ENCODE data around the gene RAB6A. TPM values are rescaled to one million over a fixed set of nuclear protein-coding genes. Genes with fewer than 3 reads are reported as not detected.
"Not testable (repeated sequence)": the region's sequence is repeated elsewhere in the genome, so short reads cannot be mapped to it uniquely, and the experiment has no call there.

Gene RAB6A
- total RNA-seq, 4 donors from 2014 or later = 183 to 254 (median 234) TPM

DNA sequence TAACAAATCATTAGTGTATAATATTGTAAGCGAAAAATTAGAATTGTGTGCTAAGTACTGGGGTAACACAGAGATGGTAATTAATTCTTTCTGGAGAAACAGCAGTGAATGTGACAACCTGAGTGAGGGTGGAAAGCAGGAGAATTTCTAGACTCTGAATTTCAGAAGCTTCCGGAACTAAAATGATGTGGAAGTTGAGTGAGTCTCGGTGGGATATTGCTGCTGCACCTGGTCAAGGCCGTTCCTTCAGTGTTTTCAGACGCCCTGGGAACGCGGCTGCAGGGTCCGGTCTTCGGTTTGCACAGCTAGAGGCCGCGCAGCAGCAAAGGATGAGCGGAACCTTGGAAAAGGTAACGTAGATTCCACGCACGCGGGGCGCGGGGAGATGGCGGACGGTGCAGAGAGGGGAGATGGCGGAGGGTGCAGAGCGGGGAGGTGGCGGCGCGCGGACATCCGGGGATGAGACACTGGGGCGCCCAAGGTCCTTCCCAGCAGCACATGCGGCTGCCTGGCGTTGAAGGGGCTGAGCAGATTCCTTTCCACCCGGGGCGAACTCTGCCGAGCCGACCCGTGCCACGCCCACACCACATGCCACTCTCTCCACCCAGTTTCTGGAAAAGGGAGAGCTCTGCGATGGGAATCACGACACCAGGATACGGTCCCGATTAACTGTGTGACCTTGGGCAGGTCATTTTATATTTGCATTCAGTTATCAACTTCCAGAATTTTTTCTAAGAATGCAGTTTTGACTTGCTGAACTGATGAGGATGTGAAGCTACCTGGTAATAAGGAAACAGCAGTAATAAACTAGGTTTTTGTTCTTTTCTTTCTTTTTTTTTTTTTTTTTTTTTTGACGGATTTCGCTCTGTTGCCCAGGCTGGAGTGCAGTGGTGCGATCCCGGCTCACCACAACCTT is 27.0 kb upstream of the RAB6A start, which contains the start of gene MRPL48:
Gene MRPL48 (plus strand): TSS at position 232 of the 916 bp plus-strand sequence. CDS start 98 bp downstream, at position 330.
- Histone ChIP-seq H3K27me3 (no peaks in the 10 kb centered on the region), H3K27ac (peak within 1 kb of the TSS; percentile 59 to 88 (median 76)), H3K9me3 (no peaks in the 10 kb centered on the region), H3K4me3 (peak within 1 kb of the TSS; percentile 62 to 95 (median 74)), H3K4me1 (peaks cover 0 to 26% (median 14%) of the 10 kb centered on the region in 4 donors), H3K36me3 (no peaks in the 10 kb centered on the region)
- 6% methylated on average over 44 of the region's 44 CpGs for WGBS, 2 donors
- TF ChIP-seq EP300 (IDR thresholded peaks at IDR 0.05) (peak; percentile 35 to 86), POLR2A (IDR thresholded peaks at IDR 0.05) (no peak), CTCF (IDR thresholded peaks at IDR 0.05) (peak in 2 of 5 experiments; percentile 22 to 52)
- peak; percentile 70 to 74 for DNase-seq (ENCODE audit: low spot score in 2 of 2)

GRCh38 chr11:73787051-73787642 is 26.3 kb upstream of the RAB6A start:
- H3K4me3 ChIP-seq = peak overlapping the region; percentile 62 to 95 (median 74)
- DNase-seq (ENCODE audit: low spot score in 2 of 2) = no peak
- H3K27ac ChIP-seq = peak overlapping the region; percentile 59 to 88 (median 76)

GRCh38 chr11:73785467-73785866 is 24.6 kb upstream of the RAB6A start:
- H3K27ac ChIP-seq; DNase-seq (ENCODE audit: low spot score in 2 of 2); H3K27me3 ChIP-seq; H3K36me3 ChIP-seq; H3K9me3 ChIP-seq; H3K4me3 ChIP-seq: not testable (repeated sequence)
- H3K4me1 ChIP-seq = peaks cover 0 to 26% (median 14%) of the 10 kb centered on the region in 4 donors

More at GRCh38 chr11:73787051-73787642, 26.3 kb upstream of the RAB6A start:
- TF ChIP-seq EP300 (IDR thresholded peaks at IDR 0.05) (no peak), POLR2A (IDR thresholded peaks at IDR 0.05) (no peak), CTCF (IDR thresholded peaks at IDR 0.05) (no peak)
- no peaks in the 10 kb centered on the region for H3K9me3 ChIP-seq
- WGBS, 2 donors = 61 to 69% methylated on average over 17 of the region's 17 CpGs
- peaks cover 0 to 26% (median 14%) of the 10 kb centered on the region in 4 donors for H3K4me1 ChIP-seq
- no peaks in the 10 kb centered on the region for H3K27me3 ChIP-seq
- H3K36me3 ChIP-seq = no peaks in the 10 kb centered on the region

DNA sequence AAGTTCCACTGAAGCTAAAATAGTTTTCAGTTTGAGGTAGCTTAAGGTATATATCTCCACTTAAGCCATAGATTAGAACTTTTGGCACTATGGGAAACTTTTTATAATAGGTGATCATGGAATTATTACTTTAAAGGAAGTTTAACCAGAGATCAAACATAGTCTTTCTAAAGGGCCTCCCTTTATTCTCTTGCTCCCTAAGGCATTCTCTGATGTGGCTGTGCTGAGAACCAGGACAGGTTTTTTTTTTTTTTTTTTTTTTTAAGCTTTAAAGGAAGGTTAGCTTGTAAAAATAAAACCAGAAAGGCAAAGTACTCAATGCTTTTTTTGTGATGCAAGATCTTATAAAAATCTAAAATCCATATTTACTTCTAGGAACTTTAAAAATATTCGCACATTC is 23.9 kb upstream of the RAB6A start:
- no peaks in the 10 kb centered on the region for H3K9me3 ChIP-seq
- no peaks in the 10 kb centered on the region for H3K36me3 ChIP-seq
- DNase-seq (ENCODE audit: low spot score in 2 of 2) = no peak
- no peak overlapping the region for H3K27ac ChIP-seq
- H3K4me3 ChIP-seq = no peak overlapping the region
- WGBS, 2 donors = 91 to 92% methylated on average over 1 of the region's 1 CpG
- H3K4me1 ChIP-seq = peaks cover 0 to 30% (median 15%) of the 10 kb centered on the region in 4 donors
- no peaks in the 10 kb centered on the region for H3K27me3 ChIP-seq
- TF ChIP-seq POLR2A (IDR thresholded peaks at IDR 0.05) (no peak), EP300 (IDR thresholded peaks at IDR 0.05) (no peak), CTCF (IDR thresholded peaks at IDR 0.05) (no peak)

DNA sequence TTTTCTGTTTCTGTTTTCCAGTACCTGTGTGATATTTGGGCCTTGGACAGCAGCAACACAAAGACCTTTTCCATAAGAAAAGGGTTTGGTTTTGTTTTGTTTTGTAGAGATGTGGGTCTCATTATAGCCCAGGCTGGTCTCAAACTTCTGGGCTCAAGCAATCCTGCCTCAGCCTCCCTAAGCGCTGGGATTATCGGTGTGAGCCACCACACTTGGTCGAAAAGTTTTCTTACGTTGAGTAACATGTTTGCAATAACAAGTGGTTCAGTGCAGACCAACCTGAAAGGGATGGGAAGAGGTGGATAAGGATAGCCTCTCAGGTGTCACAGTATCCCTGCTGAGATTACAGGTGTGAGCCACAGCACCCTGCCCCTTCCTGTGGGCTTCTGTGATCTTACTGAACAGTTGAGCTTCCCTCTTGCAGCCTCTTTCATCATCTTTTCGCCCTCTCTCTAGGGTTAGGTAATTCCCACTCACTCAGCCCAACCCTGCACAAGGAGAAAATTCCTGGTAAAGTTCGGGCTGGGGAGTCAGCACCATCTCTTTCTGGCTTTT is 23.3 kb upstream of the RAB6A start:
- WGBS, 2 donors = 81% methylated on average over 6 of the region's 6 CpGs
- TF ChIP-seq EP300 (IDR thresholded peaks at IDR 0.05) (no peak), POLR2A (IDR thresholded peaks at IDR 0.05) (no peak), CTCF (IDR thresholded peaks at IDR 0.05) (no peak)
- H3K4me3 ChIP-seq = no peak overlapping the region
- peaks cover 0 to 27% (median 14%) of the 10 kb centered on the region in 4 donors for H3K4me1 ChIP-seq
- H3K9me3 ChIP-seq = no peaks in the 10 kb centered on the region
- no peaks in the 10 kb centered on the region for H3K27me3 ChIP-seq
- no peaks in the 10 kb centered on the region for H3K36me3 ChIP-seq
- no peak for DNase-seq (ENCODE audit: low spot score in 2 of 2)
- H3K27ac ChIP-seq = no peak overlapping the region
